OCI-LY3 (cell line): ENCODE measurements around the gene NEURL1.

Experiments used
- H2AFZ ChIP-seq: fragments of 200-600, 300-600 bp; shearing (Covaris generic); 2 replicates; pipeline ENCODE4 v1.6.0; 2014; ENCODE audit warnings: antibody characterized with exemption, low read depth, low read length
- H3K27ac ChIP-seq: fragments of 200-600, 300-600 bp; sonication (generic); 2 replicates; pipeline ENCODE4 v1.5.1; 2014; ENCODE audit warnings: mild to moderate bottlenecking, low read length, moderate library complexity, mixed read lengths
- H3K27me3 ChIP-seq: fragments of 200-600, 300-600 bp; sonication (generic); 2 replicates; pipeline ENCODE4 v1.6.1; 2014; ENCODE audit warnings: low read depth, low read length, mixed read lengths
- H3K36me3 ChIP-seq: fragments of 200-600, 300-600 bp; sonication (generic); replicated peaks from 2 replicates; pipeline ENCODE3; 2014; ENCODE audit warnings: low read depth, low read length, mixed read lengths
- H3K4me1 ChIP-seq: fragments of 300-600, 200-600 bp; sonication (generic); 2 replicates; pipeline ENCODE4 v1.6.1; 2014; ENCODE audit warnings: low read length, mixed read lengths
- H3K4me2 ChIP-seq: fragments of 200-600, 300-600 bp; sonication (generic); 2 replicates; pipeline ENCODE4 v1.6.1; 2014; ENCODE audit warnings: low read length, mixed read lengths
- H3K4me3 ChIP-seq: fragments of 300-600, 200-600 bp; sonication (generic); 2 replicates; pipeline ENCODE4 v1.5.1; 2014; ENCODE audit warnings: antibody characterized with exemption, mild to moderate bottlenecking, low read length, moderate library complexity
- H3K79me2 ChIP-seq: fragments of 300-600, 200-600 bp; shearing (Covaris generic); 2 replicates; pipeline ENCODE4 v1.6.1; 2014; ENCODE audit warnings: mild to moderate bottlenecking, low read length, mixed read lengths
- H3K9ac ChIP-seq: fragments of 300-600, 200-600 bp; shearing (Covaris generic); 2 replicates; pipeline ENCODE4 v1.6.0; 2014; ENCODE audit warnings: mild to moderate bottlenecking, low read length, moderate library complexity
- H3K9me3 ChIP-seq: fragments of 200-600, 300-600 bp; shearing (Covaris generic); 2 replicates; pipeline ENCODE4 v1.6.1; 2014; ENCODE audit warnings: low read length, mixed read lengths; ENCODE audit not compliant: insufficient read depth
- H4K20me1 ChIP-seq: fragments of 200-600, 300-600 bp; sonication (generic); 2 replicates; pipeline ENCODE4 v1.6.1; 2016; ENCODE audit warnings: low read length, mixed read lengths; ENCODE audit not compliant: insufficient read depth
- EZH2phosphoT487 ChIP-seq: fragments of 200-600 bp; shearing (Covaris generic); IDR thresholded peaks from 2 replicates; pipeline ENCODE4 v1.6.1; 2018; ENCODE audit warnings: antibody characterized with exemption, mixed run types, low read depth
- TF ChIP-seq, protein P1 (sequence below): fragments of 200-600, 300-600 bp; sonication (generic); IDR thresholded peaks from 2 replicates; pipeline ENCODE4 v1.5.1; 2014; ENCODE audit warnings: antibody characterized with exemption, low read length, low read depth

The NEURL1 gene

DNA sequence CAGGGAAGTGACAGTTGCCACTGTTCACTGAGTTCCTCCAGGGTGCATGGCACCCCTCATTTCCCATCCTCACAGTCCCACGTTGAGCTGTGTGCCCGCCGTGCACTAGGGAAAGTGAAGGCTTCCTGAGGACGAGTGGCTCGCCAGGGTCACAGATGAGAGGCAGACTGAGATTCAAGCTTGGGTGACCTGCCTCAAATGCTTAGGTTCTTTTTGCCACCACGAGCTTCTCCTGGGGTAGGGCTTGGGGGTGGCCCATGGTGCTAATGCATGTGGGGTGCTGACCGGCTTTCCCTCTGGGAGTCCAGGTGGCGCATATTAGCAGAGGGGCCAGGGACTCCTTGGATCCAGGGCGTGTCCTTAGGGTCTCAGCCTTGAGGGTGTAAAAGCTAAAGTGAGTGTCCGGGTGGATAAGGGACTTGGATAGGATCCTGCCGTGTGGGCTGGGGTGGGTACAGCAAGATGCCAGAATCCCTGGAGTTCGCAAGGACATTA, 43.3 kb upstream of the NEURL1 start:
- no peak overlapping the region for H3K4me2 ChIP-seq
- peaks cover 8% of the 10 kb centered on the region for H3K36me3 ChIP-seq
- no peak overlapping the region for H3K9ac ChIP-seq
- no peaks in the 10 kb centered on the region for H3K9me3 ChIP-seq
- no peaks in the 10 kb centered on the region for H3K27me3 ChIP-seq
- peaks cover 4% of the 10 kb centered on the region; the same call in 1 of the 2 replicates for H3K4me1 ChIP-seq
- no peak overlapping the region for H3K4me3 ChIP-seq
- no peaks in the 10 kb centered on the region for H4K20me1 ChIP-seq
- no peak overlapping the region for H2AFZ ChIP-seq
- H3K79me2 ChIP-seq = no peaks in the 10 kb centered on the region
- TF ChIP-seq, protein P1, sequence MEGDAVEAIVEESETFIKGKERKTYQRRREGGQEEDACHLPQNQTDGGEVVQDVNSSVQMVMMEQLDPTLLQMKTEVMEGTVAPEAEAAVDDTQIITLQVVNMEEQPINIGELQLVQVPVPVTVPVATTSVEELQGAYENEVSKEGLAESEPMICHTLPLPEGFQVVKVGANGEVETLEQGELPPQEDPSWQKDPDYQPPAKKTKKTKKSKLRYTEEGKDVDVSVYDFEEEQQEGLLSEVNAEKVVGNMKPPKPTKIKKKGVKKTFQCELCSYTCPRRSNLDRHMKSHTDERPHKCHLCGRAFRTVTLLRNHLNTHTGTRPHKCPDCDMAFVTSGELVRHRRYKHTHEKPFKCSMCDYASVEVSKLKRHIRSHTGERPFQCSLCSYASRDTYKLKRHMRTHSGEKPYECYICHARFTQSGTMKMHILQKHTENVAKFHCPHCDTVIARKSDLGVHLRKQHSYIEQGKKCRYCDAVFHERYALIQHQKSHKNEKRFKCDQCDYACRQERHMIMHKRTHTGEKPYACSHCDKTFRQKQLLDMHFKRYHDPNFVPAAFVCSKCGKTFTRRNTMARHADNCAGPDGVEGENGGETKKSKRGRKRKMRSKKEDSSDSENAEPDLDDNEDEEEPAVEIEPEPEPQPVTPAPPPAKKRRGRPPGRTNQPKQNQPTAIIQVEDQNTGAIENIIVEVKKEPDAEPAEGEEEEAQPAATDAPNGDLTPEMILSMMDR = no peak
- no peak for TF ChIP-seq EZH2phosphoT487
- H3K27ac ChIP-seq = no peak overlapping the region

DNA sequence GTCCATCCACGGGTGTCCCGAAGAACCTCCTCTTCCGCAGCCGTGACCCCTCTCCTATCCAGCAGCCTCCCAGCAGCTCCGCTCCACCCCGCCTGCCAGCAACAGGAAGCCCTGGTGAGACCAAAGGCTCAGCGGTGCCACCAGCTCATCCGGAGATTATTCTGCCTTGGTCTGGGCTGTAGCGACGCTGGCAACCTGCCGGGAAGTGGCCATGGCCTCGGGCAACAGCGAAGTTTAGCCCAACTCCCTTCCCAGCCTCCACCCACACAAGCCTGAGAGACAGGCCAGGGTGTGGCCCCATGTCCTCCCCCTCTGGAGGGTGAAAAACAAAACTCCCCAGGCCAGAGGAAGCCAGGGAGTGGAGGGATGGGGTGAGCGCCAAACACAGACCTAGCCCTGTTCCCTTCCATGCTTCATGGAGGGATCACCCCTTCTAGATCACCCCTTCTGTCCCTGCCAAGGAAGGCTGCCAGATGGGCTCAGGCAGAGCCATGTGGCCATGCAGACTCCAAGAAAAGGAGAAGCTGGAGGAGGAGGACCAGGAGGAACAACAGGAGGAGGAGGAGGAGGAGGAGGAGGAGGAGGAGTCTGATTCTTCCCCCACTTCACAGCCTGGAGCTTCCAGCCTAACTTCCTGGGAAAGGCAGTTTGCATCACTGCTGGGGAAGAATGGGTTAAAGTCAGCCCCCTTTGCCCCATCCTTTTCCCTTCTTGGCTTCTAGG, 42.3 kb upstream of the NEURL1 start:
- no peaks in the 10 kb centered on the region for H3K79me2 ChIP-seq
- H3K4me3 ChIP-seq = no peak overlapping the region
- no peaks in the 10 kb centered on the region for H4K20me1 ChIP-seq
- H3K36me3 ChIP-seq = peaks cover 5% of the 10 kb centered on the region
- H3K9me3 ChIP-seq = no peaks in the 10 kb centered on the region
- no peak overlapping the region for H3K9ac ChIP-seq
- TF ChIP-seq EZH2phosphoT487 = no peak
- TF ChIP-seq, protein P1 = no peak
- H3K27me3 ChIP-seq = no peaks in the 10 kb centered on the region
- H3K4me1 ChIP-seq = peaks cover 4% of the 10 kb centered on the region; the same call in 1 of the 2 replicates
- 0 out of 2 replicates have a peak overlapping the region, but pooled peaks have one; percentile 75 for H3K4me2 ChIP-seq
- H3K27ac ChIP-seq = no peak overlapping the region
- no peak overlapping the region for H2AFZ ChIP-seq

DNA sequence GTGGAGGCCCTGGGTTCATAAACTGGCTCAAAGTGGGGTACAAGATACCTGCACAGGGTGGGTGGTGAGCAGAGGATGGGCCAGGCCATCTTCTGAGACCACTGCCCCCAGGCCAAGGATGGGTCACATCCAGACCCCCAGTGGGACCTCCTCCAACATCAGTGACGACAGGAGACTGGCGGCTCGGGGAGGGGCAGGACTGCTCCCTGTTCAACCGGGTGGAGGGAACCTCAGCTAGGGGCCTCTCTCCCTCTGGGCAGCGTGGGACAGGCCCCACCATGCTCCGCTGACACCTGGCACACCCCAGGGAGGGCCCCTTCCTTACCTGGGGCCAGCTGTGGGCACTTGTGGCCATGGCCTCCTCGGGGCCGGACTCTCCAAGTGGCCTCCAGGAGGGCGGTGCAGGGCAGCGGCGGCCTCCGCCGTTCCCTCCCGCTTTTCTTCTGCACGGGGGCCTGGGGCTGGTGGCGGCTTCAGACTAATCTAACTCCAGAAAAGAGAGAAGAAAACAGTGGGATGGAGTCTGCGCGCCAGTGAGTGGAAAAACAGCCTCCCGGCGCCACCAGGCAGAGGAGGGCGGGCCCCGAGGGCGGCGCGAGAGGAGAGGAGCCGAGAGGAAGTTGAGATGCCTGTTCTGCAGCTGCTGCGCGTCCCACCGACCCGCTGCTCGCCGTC, 41.5 kb upstream of the NEURL1 start, which contains the start of gene CALHM2:
Gene CALHM2, minus strand, starts transcription at position 540 of the 675 bp plus-strand sequence. CDS start 2,429 bp downstream, outside the sequence.
- Histone ChIP-seq H3K36me3 (peaks cover 5% of the 10 kb centered on the region), H3K79me2 (no peaks in the 10 kb centered on the region), H3K4me1 (peaks cover 4% of the 10 kb centered on the region; the same call in 1 of the 2 replicates), H3K9me3 (no peaks in the 10 kb centered on the region), H2AFZ (peak within 1 kb of the TSS; percentile 70), H3K27me3 (no peaks in the 10 kb centered on the region), H4K20me1 (no peaks in the 10 kb centered on the region), H3K4me3 (peak within 1 kb of the TSS; percentile 71), H3K27ac (no peak within 1 kb of the TSS), H3K9ac (peak within 1 kb of the TSS; percentile 35; the same call in 1 of the 2 replicates), H3K4me2 (peak within 1 kb of the TSS; percentile 75)
- TF ChIP-seq EZH2phosphoT487 = no peak
- TF ChIP-seq, protein P1 = no peak
